Measurements from ENCODE around the gene CORO2A. TPM values are rescaled to one million over a fixed set of nuclear protein-coding genes. Genes with fewer than 3 reads are reported as not detected.

The CORO2A gene
- total and polyA plus RNA-seq, 8 donors = 0.20 to 1.3 (median 0.60) TPM

- FAIRE-seq (no peak), ATAC-seq (peak in 1 of 4 donors; percentile 16), DNase-seq (no peak)
- intact Hi-C loops (cut with DNase I) = loop anchor here in 2 of 3 donors (10.0 kb wide), 3 partner anchors 133 to 193 kb away; partner anchors contain the start of gene TBC1D2 (in 1 of the 2)
- H3K27me3 ChIP-seq = no peaks in the 10 kb centered on the region
- no peaks in the 10 kb centered on the region for H3K36me3 ChIP-seq
- no peak for TF ChIP-seq CTCF (IDR thresholded peaks at IDR 0.05)
- H3K4me1 ChIP-seq = peaks cover 0 to 13% (median 0%) of the 10 kb centered on the region in 3 donors
- H3K9me3 ChIP-seq = no peaks in the 10 kb centered on the region
- 90% methylated on average over 9 of the region's 9 CpGs for WGBS, 2 donors
- no peak overlapping the region for H3K4me3 ChIP-seq
- no peak overlapping the region for H3K27ac ChIP-seq
These were observed 120.7 kb downstream of the CORO2A start for GRCh38 chr9:98071737-98072136.

Small RNAs within 50 kb of the gene (microRNA-seq; reads per million reads assigned to microRNA genes)
- 0 reads per million in 2 donors for gene MIR6854

Other genes starting within 250 kb of the CORO2A start
- gene ANP32B, start 209.3 kb downstream of the CORO2A start, total RNA-seq = 10 to 100 TPM; 48.8 to 89.3 (median 65.3) TPM
- gene ANP32B, start 209.3 kb downstream of the CORO2A start, polyA plus RNA-seq = 10 to 100 TPM; 72.3 to 73.4 TPM
- gene NANS, start 135.9 kb downstream of the CORO2A start, total RNA-seq = 10 to 100 TPM; 22.8 to 36.5 (median 30.5) TPM
- 10 to 100 TPM; 29.5 to 31.1 TPM for gene NANS, start 135.9 kb downstream of the CORO2A start, polyA plus RNA-seq
- 10 to 100 TPM in 1 of 6 donors, 1 to 10 TPM in 5; 1.3 to 10.4 (median 3.2) TPM for gene TRIM14, start 73.4 kb downstream of the CORO2A start, total RNA-seq
- 1 to 10 TPM; 1.2 to 1.7 TPM for gene TRIM14, start 73.4 kb downstream of the CORO2A start, polyA plus RNA-seq
- gene TBC1D2, start 63.0 kb upstream of the CORO2A start, total RNA-seq = 1 to 10 TPM; 1.9 to 5.2 (median 2.4) TPM
- 1 to 10 TPM; 2.1 to 3.1 TPM for gene TBC1D2, start 63.0 kb upstream of the CORO2A start, polyA plus RNA-seq